Activated CD8-positive, alpha-beta memory T cell treated with anti-CD3 and anti-CD28 coated beads, Interleukin-2, amount 10 ng/mL, durations not matched to agents 7 days and 5 days (primary cell): ENCODE measurements around the gene FRK. TPM values are rescaled to one million over a fixed set of nuclear protein-coding genes. Genes with fewer than 3 reads are reported as not detected.
A peak's percentile ranks its signal among the peaks of the same experiment; 100 is the strongest.

Source experiments
- ATAC-seq: fragments of 150-1000 bp; cut with Tn5 transposase; one replicate; pipeline ENCODE4 v1.10.0; 2021; ENCODE audit warnings: moderate library complexity
- CTCF ChIA-PET: fragments of 350-600 bp; sonication (Branson Sonifier 250); formaldehyde crosslinking; loops from one replicate; lab custom pipeline; 2021; ENCODE audit warnings: antibody characterized with exemption; lab: Charles Lee
- DNase-seq: peaks from one replicate; pipeline ENCODE4 v3.0.0-alpha.2; 2020
- H3K27ac Mint-ChIP-seq: one replicate; pipeline ENCODE4 v1.8.0; 2021; ENCODE audit warnings: mild to moderate bottlenecking, mixed read lengths
- H3K27me3 Mint-ChIP-seq: one replicate; pipeline ENCODE4 v1.8.0; 2021; ENCODE audit warnings: mixed read lengths
- H3K36me3 Mint-ChIP-seq: one replicate; pipeline ENCODE4 v1.8.0; 2021; ENCODE audit warnings: mild to moderate bottlenecking, mixed read lengths
- H3K4me1 Mint-ChIP-seq: one replicate; pipeline ENCODE4 v1.8.0; 2021; ENCODE audit warnings: mixed read lengths
- H3K4me3 Mint-ChIP-seq: one replicate; pipeline ENCODE4 v1.8.0; 2021; ENCODE audit warnings: mild to moderate bottlenecking, moderate library complexity, mixed read lengths
- H3K9me3 Mint-ChIP-seq: one replicate; pipeline ENCODE4 v1.8.0; 2022; ENCODE audit warnings: low read depth, mixed read lengths
- total RNA-seq, 2 experiments: library from RNA; stranded (reverse); gene quantifications; one replicate each; pipeline ENCODE4 v1.2.3, GENCODE V29; 2021

Gene FRK
- under 1 TPM; 0.09 to 0.12 TPM for total RNA-seq

- Mint-ChIP-seq H3K4me3 (no peak within 1 kb of the TSS), H3K4me1 (no peaks in the 10 kb centered on the region), H3K36me3 (no peaks in the 10 kb centered on the region), H3K9me3 (no peaks in the 10 kb centered on the region), H3K27ac (no peak within 1 kb of the TSS), H3K27me3 (peaks cover 21% of the 10 kb centered on the region)
- ATAC-seq: no peak
- CTCF ChIA-PET: interaction anchor here (1.2 kb wide), 1 partner anchor 9 kb away, joined by 4 read pairs; no protein-coding TSS in a partner anchor
- DNase-seq: no peak
These were observed at the start of gene FRK for GRCh38 chr6:116060572-116061283. FRK (minus strand) TSS chr6:116060891; CDS start chr6:116060311, 580 bp downstream.

- no peaks in the 10 kb centered on the region for H3K9me3 Mint-ChIP-seq
- no peak overlapping the region for H3K4me3 Mint-ChIP-seq
- peaks cover 17% of the 10 kb centered on the region for H3K4me1 Mint-ChIP-seq
- CTCF ChIA-PET: interaction anchor here (0.9 kb wide), 1 partner anchor 13 kb away, joined by 3 read pairs; no protein-coding TSS in a partner anchor
- H3K27ac Mint-ChIP-seq: no peak overlapping the region
- H3K27me3 Mint-ChIP-seq: no peaks in the 10 kb centered on the region
- no peak for DNase-seq
- H3K36me3 Mint-ChIP-seq: peaks cover 18% of the 10 kb centered on the region
- ATAC-seq: no peak
These were observed 48.1 kb upstream of the FRK start for GRCh38 chr6:116108836-116109235.

GRCh38 chr6:116106146-116106545 is 45.5 kb upstream of the FRK start:
- peaks cover 17% of the 10 kb centered on the region for H3K36me3 Mint-ChIP-seq
- H3K9me3 Mint-ChIP-seq: no peaks in the 10 kb centered on the region
- CTCF ChIA-PET: interaction anchor here (0.7 to 1.6 kb wide), 2 partner anchors 14 to 24 kb away, joined by 3 to 4 read pairs; no protein-coding TSS in a partner anchor
- DNase-seq (no peak), ATAC-seq (no peak)
- peaks cover 41% of the 10 kb centered on the region for H3K4me1 Mint-ChIP-seq
- no peaks in the 10 kb centered on the region for H3K27me3 Mint-ChIP-seq
- no peak overlapping the region for H3K27ac Mint-ChIP-seq
- H3K4me3 Mint-ChIP-seq: no peak overlapping the region

GRCh38 chr6:116105247-116105646 is 44.6 kb upstream of the FRK start:
- DNase-seq (no peak), ATAC-seq (no peak)
- no peaks in the 10 kb centered on the region for H3K27me3 Mint-ChIP-seq
- H3K36me3 Mint-ChIP-seq: peaks cover 11% of the 10 kb centered on the region
- CTCF ChIA-PET: interaction anchor here (1.6 kb wide), 1 partner anchor 25 kb away, joined by 3 read pairs; no protein-coding TSS in a partner anchor
- H3K9me3 Mint-ChIP-seq: no peaks in the 10 kb centered on the region
- no peak overlapping the region for H3K4me3 Mint-ChIP-seq
- peaks cover 41% of the 10 kb centered on the region for H3K4me1 Mint-ChIP-seq
- no peak overlapping the region for H3K27ac Mint-ChIP-seq

- H3K27me3 Mint-ChIP-seq: no peaks in the 10 kb centered on the region
- H3K27ac Mint-ChIP-seq: no peak overlapping the region
- H3K4me1 Mint-ChIP-seq: peaks cover 47% of the 10 kb centered on the region
- ATAC-seq: no peak
- H3K36me3 Mint-ChIP-seq: peaks cover 10% of the 10 kb centered on the region
- CTCF ChIA-PET: no interaction called here
- no peak for DNase-seq
- H3K4me3 Mint-ChIP-seq: no peak overlapping the region
- no peaks in the 10 kb centered on the region for H3K9me3 Mint-ChIP-seq
These were observed 43.9 kb upstream of the FRK start for GRCh38 chr6:116104636-116105035.

GRCh38 chr6:116102873-116103272 is 42.2 kb upstream of the FRK start:
- peak overlapping the region; percentile 89 for H3K27ac Mint-ChIP-seq
- H3K9me3 Mint-ChIP-seq: no peaks in the 10 kb centered on the region
- no peak for DNase-seq
- H3K4me3 Mint-ChIP-seq: peak overlapping the region; percentile 9
- H3K27me3 Mint-ChIP-seq: no peaks in the 10 kb centered on the region
- H3K36me3 Mint-ChIP-seq: peaks cover 2% of the 10 kb centered on the region
- no peak for ATAC-seq
- H3K4me1 Mint-ChIP-seq: peaks cover 54% of the 10 kb centered on the region
- CTCF ChIA-PET: interaction anchor here (0.6 to 4.4 kb wide), 2 partner anchors 9 to 14 kb away, joined by 3 to 33 read pairs; no protein-coding TSS in a partner anchor

- H3K27me3 Mint-ChIP-seq: no peaks in the 10 kb centered on the region
These were observed 41.1 kb upstream of the FRK start for GRCh38 chr6:116101790-116102189.

GRCh38 chr6:116101302-116101718 is 40.6 kb upstream of the FRK start:
- H3K27ac Mint-ChIP-seq: peak overlapping the region; percentile 89
- CTCF ChIA-PET: interaction anchor here (1.2 to 4.4 kb wide), 5 partner anchors 11 to 90 kb away, joined by 3 to 33 read pairs (median 8); no protein-coding TSS in a partner anchor
- DNase-seq (no peak), ATAC-seq (peak; percentile 1)
- H3K27me3 Mint-ChIP-seq: no peaks in the 10 kb centered on the region
- peak overlapping the region; percentile 85 for H3K4me3 Mint-ChIP-seq
- peaks cover 3% of the 10 kb centered on the region for H3K9me3 Mint-ChIP-seq
- peaks cover 4% of the 10 kb centered on the region for H3K36me3 Mint-ChIP-seq
- peaks cover 54% of the 10 kb centered on the region for H3K4me1 Mint-ChIP-seq

More at GRCh38 chr6:116101790-116102189, 41.1 kb upstream of the FRK start:
- CTCF ChIA-PET: interaction anchor here (0.7 to 4.4 kb wide), 4 partner anchors 10 to 90 kb away, joined by 3 to 33 read pairs (median 8); no protein-coding TSS in a partner anchor
- no peak for ATAC-seq
- peaks cover 54% of the 10 kb centered on the region for H3K4me1 Mint-ChIP-seq
- H3K4me3 Mint-ChIP-seq: peak overlapping the region; percentile 85
- H3K27ac Mint-ChIP-seq: peak overlapping the region; percentile 89
- peaks cover under 1% of the 10 kb centered on the region for H3K36me3 Mint-ChIP-seq
- no peaks in the 10 kb centered on the region for H3K9me3 Mint-ChIP-seq
- no peak for DNase-seq

GRCh38 chr6:116100419-116101301 is 40.0 kb upstream of the FRK start, which contains the start of gene NT5DC1:
NT5DC1 (plus strand) TSS chr6:116100853; CDS start chr6:116100931, 78 bp downstream.
- peak; percentile 94 for ATAC-seq
- peak within 1 kb of the TSS; percentile 89 for H3K27ac Mint-ChIP-seq
- H3K9me3 Mint-ChIP-seq: peaks cover 6% of the 10 kb centered on the region
- H3K4me3 Mint-ChIP-seq: peak within 1 kb of the TSS; percentile 85
- CTCF ChIA-PET: interaction anchor here (1.1 to 4.4 kb wide), 6 partner anchors 10 to 92 kb away, joined by 3 to 33 read pairs (median 6); no protein-coding TSS in a partner anchor
- peak; percentile 90 for DNase-seq
- H3K36me3 Mint-ChIP-seq: peaks cover 10% of the 10 kb centered on the region
- no peaks in the 10 kb centered on the region for H3K27me3 Mint-ChIP-seq
- H3K4me1 Mint-ChIP-seq: peaks cover 47% of the 10 kb centered on the region

- ATAC-seq: no peak
- Mint-ChIP-seq H3K9me3 (peaks cover 6% of the 10 kb centered on the region), H3K27me3 (no peaks in the 10 kb centered on the region), H3K4me3 (no peak overlapping the region), H3K36me3 (peaks cover 12% of the 10 kb centered on the region), H3K27ac (no peak overlapping the region), H3K4me1 (peaks cover 36% of the 10 kb centered on the region)
- DNase-seq: no peak
- CTCF ChIA-PET: interaction anchor here (0.6 to 5.0 kb wide), 2 partner anchors 86 to 179 kb away, joined by 3 to 38 read pairs; no protein-coding TSS in a partner anchor
These were observed 38.3 kb upstream of the FRK start for GRCh38 chr6:116099036-116099435.

GRCh38 chr6:116096979-116097816 is 36.5 kb upstream of the FRK start:
- CTCF ChIA-PET: interaction anchor here (0.9 to 5.0 kb wide), 6 partner anchors 10 to 88 kb away, joined by 3 to 38 read pairs (median 5); no protein-coding TSS in a partner anchor
- ATAC-seq (no peak), DNase-seq (no peak)
- Mint-ChIP-seq H3K9me3 (peaks cover 6% of the 10 kb centered on the region), H3K4me3 (no peak overlapping the region), H3K4me1 (peaks cover 23% of the 10 kb centered on the region), H3K27me3 (no peaks in the 10 kb centered on the region), H3K27ac (no peak overlapping the region), H3K36me3 (peaks cover 12% of the 10 kb centered on the region)
